GM19395 (cell line): ENCODE results near the gene TSPAN9.
A peak's percentile ranks its signal among the peaks of the same experiment; 100 is the strongest.

Experiments used
- ATAC-seq: cut with Tn5 transposase; IDR thresholded peaks from one replicate; pipeline ENCODE4 v1.9.1; 2021; ENCODE audit warnings: mild to moderate bottlenecking, moderate library complexity; ENCODE audit not compliant: unreplicated experiment

The TSPAN9 gene

GRCh38 chr12:3288690-3289089 lies 211.5 kb downstream of the TSPAN9 start:
- no peak for ATAC-seq

GRCh38 chr12:3289702-3290101 lies 212.5 kb downstream of the TSPAN9 start:
- ATAC-seq: no peak

GRCh38 chr12:3291939-3292338 lies 214.8 kb downstream of the TSPAN9 start:
- no peak for ATAC-seq

GRCh38 chr12:3292677-3293412 lies 215.7 kb downstream of the TSPAN9 start:
- ATAC-seq: no peak

- no peak for ATAC-seq
These were observed 216.4 kb downstream of the TSPAN9 start for GRCh38 chr12:3293446-3294161.

GRCh38 chr12:3294481-3294911 lies 217.3 kb downstream of the TSPAN9 start:
- no peak for ATAC-seq

- ATAC-seq: no peak
These were observed 218.0 kb downstream of the TSPAN9 start for GRCh38 chr12:3295225-3295624.

- no peak for ATAC-seq
These were observed 218.6 kb downstream of the TSPAN9 start for GRCh38 chr12:3295646-3296408.

- ATAC-seq: no peak
These were observed 219.2 kb downstream of the TSPAN9 start for GRCh38 chr12:3296409-3296701.

- no peak for ATAC-seq
These were observed 221.4 kb downstream of the TSPAN9 start for GRCh38 chr12:3298603-3299002.

- peak; percentile 76 for ATAC-seq
These were observed 223.0 kb downstream of the TSPAN9 start for GRCh38 chr12:3299929-3300832.

- ATAC-seq: no peak
These were observed 223.7 kb downstream of the TSPAN9 start for GRCh38 chr12:3300833-3301401.

GRCh38 chr12:3302401-3303041 lies 225.3 kb downstream of the TSPAN9 start:
- ATAC-seq: no peak

GRCh38 chr12:3303410-3304136 lies 226.4 kb downstream of the TSPAN9 start:
- no peak for ATAC-seq

- no peak for ATAC-seq
These were observed 227.4 kb downstream of the TSPAN9 start for GRCh38 chr12:3304436-3305165.

GRCh38 chr12:3305464-3305863 lies 228.3 kb downstream of the TSPAN9 start:
- no peak for ATAC-seq

GRCh38 chr12:3305904-3306619 lies 228.9 kb downstream of the TSPAN9 start:
- no peak for ATAC-seq

GRCh38 chr12:3307389-3307788 lies 230.2 kb downstream of the TSPAN9 start:
- no peak for ATAC-seq
